GM21381 (cell line): Measurements from ENCODE around the gene TBC1D22A.

ENCODE experiments used
- ATAC-seq: cut with Tn5 transposase; IDR thresholded peaks from one replicate; pipeline ENCODE4 v1.9.1; 2021; ENCODE audit warnings: mild to moderate bottlenecking, moderate library complexity; ENCODE audit not compliant: unreplicated experiment

Gene TBC1D22A

GRCh38 chr22:46980392-46980791 lies 217.9 kb downstream of the TBC1D22A start:
- ATAC-seq, result no peak

- ATAC-seq, result no peak
These were observed 220.2 kb downstream of the TBC1D22A start for GRCh38 chr22:46982635-46983034.

GRCh38 chr22:46983046-46983445 lies 220.6 kb downstream of the TBC1D22A start:
- ATAC-seq, result no peak

GRCh38 chr22:46984751-46985506 lies 222.5 kb downstream of the TBC1D22A start:
- no peak for ATAC-seq

GRCh38 chr22:46985507-46985882 lies 223.0 kb downstream of the TBC1D22A start:
- no peak for ATAC-seq

GRCh38 chr22:46986788-46987187 lies 224.3 kb downstream of the TBC1D22A start:
- no peak for ATAC-seq

- ATAC-seq, result no peak
These were observed 228.6 kb downstream of the TBC1D22A start for GRCh38 chr22:46990937-46991550.

GRCh38 chr22:46991666-46992065 lies 229.2 kb downstream of the TBC1D22A start:
- ATAC-seq, result no peak

- no peak for ATAC-seq
These were observed 229.8 kb downstream of the TBC1D22A start for GRCh38 chr22:46992121-46992731.

- no peak for ATAC-seq
These were observed 231.2 kb downstream of the TBC1D22A start for GRCh38 chr22:46993633-46994032.

- ATAC-seq, result no peak
These were observed 231.8 kb downstream of the TBC1D22A start for GRCh38 chr22:46994265-46994664.

- ATAC-seq, result no peak
These were observed 232.5 kb downstream of the TBC1D22A start for GRCh38 chr22:46994983-46995382.

GRCh38 chr22:46995501-46996360 lies 233.3 kb downstream of the TBC1D22A start:
- no peak for ATAC-seq

- ATAC-seq, result no peak
These were observed 234.3 kb downstream of the TBC1D22A start for GRCh38 chr22:46996595-46997310.

GRCh38 chr22:46997311-46997970 lies 235.0 kb downstream of the TBC1D22A start:
- ATAC-seq, result no peak

GRCh38 chr22:46998331-46998730 lies 235.9 kb downstream of the TBC1D22A start:
- ATAC-seq, result no peak

- ATAC-seq, result no peak
These were observed 237.8 kb downstream of the TBC1D22A start for GRCh38 chr22:47000256-47000655.

GRCh38 chr22:47000888-47001287 lies 238.4 kb downstream of the TBC1D22A start:
- peak; percentile 56 for ATAC-seq

- ATAC-seq, result peak; percentile 67
These were observed 238.8 kb downstream of the TBC1D22A start for GRCh38 chr22:47001288-47001687.

GRCh38 chr22:47002692-47003091 lies 240.2 kb downstream of the TBC1D22A start:
- no peak for ATAC-seq
